Activated naive CD8-positive, alpha-beta T cell (primary cell): ENCODE measurements around the gene LGALS9B.
"Not testable (repeated sequence)": the region's sequence is repeated elsewhere in the genome, so short reads cannot be mapped to it uniquely, and the experiment has no call there.

Source experiments
- H3K27ac Mint-ChIP-seq: one replicate; pipeline ENCODE4 v1.8.0; 2021; ENCODE audit warnings: mixed read lengths
- H3K27me3 Mint-ChIP-seq: one replicate; pipeline ENCODE4 v1.8.0; 2021; ENCODE audit warnings: mixed read lengths
- H3K36me3 Mint-ChIP-seq: one replicate; pipeline ENCODE4 v1.8.0; 2021; ENCODE audit warnings: mixed read lengths
- H3K4me1 Mint-ChIP-seq: one replicate; pipeline ENCODE4 v1.8.0; 2021; ENCODE audit warnings: low read depth, mixed read lengths
- H3K4me3 Mint-ChIP-seq: one replicate; pipeline ENCODE4 v1.8.0; 2021; ENCODE audit warnings: mild to moderate bottlenecking, mixed read lengths
- H3K9me3 Mint-ChIP-seq: one replicate; pipeline ENCODE4 v1.8.0; 2021; ENCODE audit warnings: low read depth, mixed read lengths

The LGALS9B gene

GRCh38 chr17:20479889-20480591 is 12.7 kb upstream of the LGALS9B start:
- H3K9me3 Mint-ChIP-seq, H3K27me3 Mint-ChIP-seq, H3K4me1 Mint-ChIP-seq, H3K36me3 Mint-ChIP-seq, H3K27ac Mint-ChIP-seq, H3K4me3 Mint-ChIP-seq: not testable (repeated sequence)

- not testable (repeated sequence) for H3K4me1 Mint-ChIP-seq, H3K27me3 Mint-ChIP-seq, H3K27ac Mint-ChIP-seq, H3K4me3 Mint-ChIP-seq, H3K9me3 Mint-ChIP-seq, H3K36me3 Mint-ChIP-seq
Observed at GRCh38 chr17:20477398-20478071, 10.2 kb upstream of the LGALS9B start.

DNA sequence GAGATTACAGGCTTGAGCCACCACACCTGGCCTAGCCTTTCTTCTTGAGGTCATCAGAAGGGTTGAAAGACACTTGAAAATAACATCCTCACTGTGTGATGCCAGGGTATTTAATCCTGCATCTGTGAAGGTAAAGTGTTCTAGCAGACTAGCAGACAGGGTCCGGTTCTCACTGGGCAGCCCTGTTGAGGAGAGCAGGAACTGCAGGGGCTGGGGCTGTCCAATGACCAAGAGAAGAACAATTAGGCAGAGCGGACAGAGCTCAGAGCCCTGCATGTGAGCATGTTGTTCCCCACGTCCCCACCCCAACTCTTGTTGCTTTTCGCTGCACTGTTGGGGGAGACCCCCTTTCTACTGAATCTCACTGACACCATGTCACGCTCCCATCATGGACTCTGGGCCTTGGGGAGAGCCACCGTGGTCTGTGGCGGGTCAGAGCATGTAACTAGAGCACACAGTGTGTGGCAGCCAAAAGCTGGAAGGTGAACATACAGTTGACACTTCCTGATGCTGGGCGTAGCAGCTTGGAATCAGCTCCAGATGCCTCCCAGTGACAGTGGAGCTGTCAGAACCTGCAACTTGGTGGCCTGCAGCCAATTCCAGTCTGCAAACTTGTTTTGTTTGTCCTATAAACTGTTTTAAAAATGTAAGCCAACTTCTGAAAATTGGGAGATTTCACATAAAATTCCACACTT is 7.9 kb upstream of the LGALS9B start:
- H3K36me3 Mint-ChIP-seq, H3K4me1 Mint-ChIP-seq, H3K9me3 Mint-ChIP-seq, H3K4me3 Mint-ChIP-seq, H3K27ac Mint-ChIP-seq, H3K27me3 Mint-ChIP-seq: not testable (repeated sequence)

- not testable (repeated sequence) for H3K36me3 Mint-ChIP-seq, H3K27me3 Mint-ChIP-seq, H3K27ac Mint-ChIP-seq, H3K4me3 Mint-ChIP-seq, H3K9me3 Mint-ChIP-seq, H3K4me1 Mint-ChIP-seq
Observed at GRCh38 chr17:20474081-20474480, 6.7 kb upstream of the LGALS9B start.

- H3K27ac Mint-ChIP-seq, H3K27me3 Mint-ChIP-seq, H3K36me3 Mint-ChIP-seq, H3K9me3 Mint-ChIP-seq, H3K4me3 Mint-ChIP-seq, H3K4me1 Mint-ChIP-seq: not testable (repeated sequence)
Observed at GRCh38 chr17:20469946-20470345, 2.6 kb upstream of the LGALS9B start.

GRCh38 chr17:20469107-20469506 is 1.8 kb upstream of the LGALS9B start:
- not testable (repeated sequence) for H3K4me1 Mint-ChIP-seq, H3K36me3 Mint-ChIP-seq, H3K27ac Mint-ChIP-seq, H3K4me3 Mint-ChIP-seq, H3K27me3 Mint-ChIP-seq, H3K9me3 Mint-ChIP-seq

GRCh38 chr17:20466999-20467398 is 340 bp downstream of the LGALS9B start:
- not testable (repeated sequence) for H3K36me3 Mint-ChIP-seq, H3K4me1 Mint-ChIP-seq, H3K4me3 Mint-ChIP-seq, H3K27me3 Mint-ChIP-seq, H3K27ac Mint-ChIP-seq, H3K9me3 Mint-ChIP-seq

- not testable (repeated sequence) for H3K27me3 Mint-ChIP-seq, H3K36me3 Mint-ChIP-seq, H3K4me3 Mint-ChIP-seq, H3K9me3 Mint-ChIP-seq, H3K4me1 Mint-ChIP-seq, H3K27ac Mint-ChIP-seq
Observed at GRCh38 chr17:20466553-20466952, 786 bp downstream of the LGALS9B start.

DNA sequence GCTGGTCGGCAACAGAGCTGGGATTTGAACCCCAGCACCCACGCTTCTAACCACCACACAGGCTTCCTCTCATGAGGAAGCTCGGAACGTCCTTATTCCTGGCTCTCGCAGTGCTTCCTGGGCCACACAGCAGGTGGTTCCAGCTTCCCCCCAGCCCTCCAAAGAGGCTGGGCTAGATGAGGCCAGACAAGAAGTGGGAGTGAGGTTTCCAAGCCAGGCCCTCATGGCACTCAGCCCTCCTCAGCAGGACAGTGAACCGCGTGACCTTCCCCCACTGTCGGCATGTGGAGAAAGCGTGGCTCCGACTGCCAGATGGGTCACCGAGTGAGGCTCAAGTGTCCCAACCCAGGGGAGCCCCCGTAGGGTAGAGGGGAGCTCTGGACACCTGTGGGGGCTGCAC is 1.8 kb downstream of the LGALS9B start:
- not testable (repeated sequence) for H3K4me1 Mint-ChIP-seq, H3K27ac Mint-ChIP-seq, H3K9me3 Mint-ChIP-seq, H3K4me3 Mint-ChIP-seq, H3K27me3 Mint-ChIP-seq, H3K36me3 Mint-ChIP-seq

- not testable (repeated sequence) for H3K9me3 Mint-ChIP-seq, H3K27ac Mint-ChIP-seq, H3K4me1 Mint-ChIP-seq, H3K36me3 Mint-ChIP-seq, H3K4me3 Mint-ChIP-seq, H3K27me3 Mint-ChIP-seq
Observed at GRCh38 chr17:20464854-20465414, 2.4 kb downstream of the LGALS9B start.

DNA sequence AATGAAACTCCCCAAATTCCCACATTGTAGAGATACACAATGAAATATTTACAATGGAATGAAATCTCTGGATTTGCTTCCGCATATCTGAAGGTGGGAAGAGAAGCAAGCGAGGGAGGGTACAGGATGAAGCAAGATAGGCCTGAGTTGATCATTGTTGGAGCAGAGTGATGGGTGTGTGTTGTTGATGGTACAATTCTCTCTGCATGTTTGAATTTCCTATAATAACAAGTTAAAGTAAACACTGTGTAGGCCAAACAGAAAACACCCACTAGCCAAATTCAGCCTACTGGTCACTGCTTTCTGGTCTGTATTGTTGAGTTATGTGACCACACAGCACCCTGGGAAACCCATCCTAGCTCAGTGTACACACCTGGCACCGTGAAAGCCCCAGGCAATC is 5.2 kb downstream of the LGALS9B start:
- not testable (repeated sequence) for H3K4me3 Mint-ChIP-seq, H3K4me1 Mint-ChIP-seq, H3K36me3 Mint-ChIP-seq, H3K9me3 Mint-ChIP-seq, H3K27me3 Mint-ChIP-seq, H3K27ac Mint-ChIP-seq

- not testable (repeated sequence) for H3K27ac Mint-ChIP-seq, H3K4me3 Mint-ChIP-seq, H3K36me3 Mint-ChIP-seq, H3K27me3 Mint-ChIP-seq, H3K9me3 Mint-ChIP-seq, H3K4me1 Mint-ChIP-seq
Observed at GRCh38 chr17:20457848-20458381, 9.4 kb downstream of the LGALS9B start.

DNA sequence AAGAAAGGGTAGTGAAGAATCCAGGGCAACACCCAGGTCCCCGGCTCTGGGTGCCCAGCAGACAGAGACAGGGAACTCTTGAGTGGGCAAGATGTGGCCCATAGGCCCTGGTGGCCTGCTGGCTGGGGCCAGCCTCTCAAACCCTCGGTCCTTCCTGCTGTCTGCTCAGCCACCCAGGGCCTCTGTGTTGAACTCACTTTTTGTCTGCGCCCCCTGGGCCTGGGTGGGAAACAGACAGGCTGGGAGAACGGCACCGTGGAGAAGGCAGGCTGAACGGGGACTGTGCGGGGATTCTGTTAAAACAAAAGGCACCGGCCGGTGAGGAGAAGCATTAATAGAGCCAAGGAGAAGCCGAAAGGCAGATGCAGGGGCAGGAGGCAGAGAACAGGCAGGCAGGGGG is 12.2 kb downstream of the LGALS9B start:
- not testable (repeated sequence) for H3K4me1 Mint-ChIP-seq, H3K4me3 Mint-ChIP-seq

DNA sequence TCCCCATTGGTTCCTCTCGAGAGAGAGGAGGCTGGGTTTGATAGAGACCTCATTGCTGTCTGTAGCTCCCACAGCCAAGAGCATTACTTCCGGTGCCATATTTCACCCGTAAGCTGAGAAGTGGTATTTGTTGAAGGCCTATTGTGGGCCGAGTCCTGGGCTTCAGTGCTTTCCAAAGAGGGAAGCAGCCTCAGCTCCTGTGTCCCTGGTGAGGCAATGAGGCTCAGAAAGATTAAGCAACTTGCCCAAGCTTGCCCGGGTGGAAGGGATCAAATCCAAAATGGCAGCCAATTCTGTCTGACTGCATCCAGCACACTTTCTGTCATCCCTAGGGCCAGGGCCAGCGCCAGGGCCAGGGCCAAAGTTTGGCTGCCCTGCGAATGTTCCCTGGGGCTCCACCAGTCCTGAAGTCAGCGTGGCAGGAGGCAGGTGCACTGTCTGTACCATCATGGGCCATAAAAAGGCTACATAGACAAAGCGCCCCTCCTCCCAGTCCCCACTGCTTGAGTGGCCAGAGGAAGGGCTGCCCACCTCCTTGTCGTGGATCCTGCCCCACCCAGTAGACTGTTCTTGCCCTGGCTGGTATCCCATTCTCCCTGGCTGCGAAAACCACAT is 13.4 kb downstream of the LGALS9B start:
- not testable (repeated sequence) for H3K27ac Mint-ChIP-seq, H3K4me3 Mint-ChIP-seq, H3K36me3 Mint-ChIP-seq, H3K27me3 Mint-ChIP-seq, H3K9me3 Mint-ChIP-seq, H3K4me1 Mint-ChIP-seq

More for the DNA sequence above, 12.2 kb downstream of the LGALS9B start:
- not testable (repeated sequence) for H3K36me3 Mint-ChIP-seq, H3K9me3 Mint-ChIP-seq, H3K27ac Mint-ChIP-seq, H3K27me3 Mint-ChIP-seq

GRCh38 chr17:20450852-20451251 is 16.5 kb downstream of the LGALS9B start:
- H3K27ac Mint-ChIP-seq, H3K4me1 Mint-ChIP-seq, H3K9me3 Mint-ChIP-seq, H3K27me3 Mint-ChIP-seq, H3K36me3 Mint-ChIP-seq, H3K4me3 Mint-ChIP-seq: not testable (repeated sequence)
